ENCODE results near the gene IRF3.

Gene IRF3

DNA sequence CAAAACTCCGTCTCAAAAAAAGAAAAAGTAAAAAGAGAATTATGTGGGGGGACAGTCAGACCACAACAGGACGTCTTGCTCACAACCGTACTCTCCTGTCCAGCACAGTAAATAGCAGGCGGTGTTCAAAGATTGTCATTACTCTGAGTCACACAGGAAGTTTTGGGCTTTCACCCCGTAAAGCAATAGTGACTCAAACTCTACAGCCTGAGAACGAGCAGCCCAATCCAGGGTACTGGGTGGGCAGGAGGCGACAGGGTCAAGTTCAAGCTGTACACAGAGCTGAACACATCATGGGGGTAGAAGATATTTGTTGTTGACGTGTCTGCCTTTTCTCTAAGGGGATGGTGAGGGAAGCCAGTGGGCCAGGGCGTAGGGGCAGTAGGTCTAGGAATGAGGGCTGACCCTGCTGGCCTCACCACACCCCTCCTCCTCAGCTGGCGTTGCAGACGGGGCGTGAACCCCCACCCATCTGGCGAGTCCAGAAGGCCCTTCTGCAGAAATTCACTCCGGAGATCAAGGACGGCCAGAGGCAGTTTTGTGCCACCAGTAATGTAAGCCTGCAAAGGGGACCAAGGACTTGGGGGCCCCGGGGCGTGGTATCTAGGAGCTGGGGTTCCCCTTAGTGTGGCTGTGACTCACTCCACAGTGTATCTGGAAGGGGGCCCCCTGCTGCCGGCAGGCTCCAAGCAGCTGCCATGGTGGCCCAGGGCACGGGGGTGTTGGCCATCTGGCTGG, 51.4 kb downstream of the IRF3 start:
- no peak for DNase-seq

GRCh38 chr19:49613374-49613773, 52.3 kb downstream of the IRF3 start:
- no peak for DNase-seq

All from NCI-H524 treated with DMSO at 0.1 percent for 48 hours (cell line).